Mesenchymal stem cell (in vitro differentiated cells and primary cell): ENCODE data around the gene SDSL.

ENCODE experiments used
- DNase-seq: peaks from one replicate; pipeline ENCODE4 v3.0.0-alpha.2; 2013
- H2AFZ ChIP-seq: one replicate; pipeline ENCODE4 v1.6.1; 2013; ENCODE audit warnings: low read depth, mild to moderate bottlenecking, control low read depth, inconsistent platforms, low read length, moderate library complexity
- H2AK5ac ChIP-seq: 2 replicates; pipeline ENCODE4 v1.6.1; 2013; ENCODE audit warnings: low read length, moderate library complexity, mild to moderate bottlenecking, inconsistent platforms; ENCODE audit not compliant: severe bottlenecking
- H2BK120ac ChIP-seq: one replicate; pipeline ENCODE4 v1.6.1; 2013; ENCODE audit warnings: low read depth, mild to moderate bottlenecking, inconsistent platforms, low read length, moderate library complexity
- H2BK12ac ChIP-seq, 2 experiments: one replicate each; pipeline ENCODE4 v1.6.1; 2013; ENCODE audit warnings: inconsistent platforms in 2 of 2, low read length in 2 of 2, mild to moderate bottlenecking in 2 of 2, moderate library complexity in 2 of 2, control low read depth in 1 of 2
- H2BK15ac ChIP-seq: one replicate; pipeline ENCODE4 v1.6.1; 2013; ENCODE audit warnings: mild to moderate bottlenecking, low read depth, inconsistent platforms; ENCODE audit not compliant: poor library complexity, severe bottlenecking
- H2BK5ac ChIP-seq: 2 replicates; pipeline ENCODE4 v1.6.1; 2013; ENCODE audit warnings: low read depth, mild to moderate bottlenecking, low read length, control low read depth, inconsistent platforms; ENCODE audit not compliant: poor library complexity, severe bottlenecking
- H3K14ac ChIP-seq, 2 experiments: one replicate each; pipeline ENCODE4 v1.6.1; 2013; ENCODE audit warnings: inconsistent platforms in 2 of 2, low read length in 2 of 2, control low read depth in 1 of 2, mild to moderate bottlenecking in 1 of 2, moderate library complexity in 1 of 2
- H3K18ac ChIP-seq, 2 experiments: one replicate each; pipeline ENCODE4 v1.6.1; 2013; ENCODE audit warnings: inconsistent platforms in 2 of 2, low read length in 2 of 2, control low read depth in 1 of 2, low read depth in 1 of 2, mild to moderate bottlenecking in 1 of 2
- H3K23ac ChIP-seq, 2 experiments: one replicate each; pipeline ENCODE4 v1.6.1; 2013; ENCODE audit warnings: inconsistent platforms in 2 of 2, low read length in 2 of 2, mild to moderate bottlenecking in 2 of 2, moderate library complexity in 2 of 2, control low read depth in 1 of 2
- H3K27ac ChIP-seq: 2 replicates; pipeline ENCODE4 v1.5.1; 2013; ENCODE audit warnings: mild to moderate bottlenecking, moderate library complexity, low read length, control low read depth, inconsistent platforms; ENCODE audit not compliant: poor library complexity, severe bottlenecking
- H3K27me3 ChIP-seq, 2 experiments: 2 replicates each; pipeline versions ENCODE4 v1.6.1 to v1.7.0; 2013; ENCODE audit warnings: low read length in 2 of 2, mild to moderate bottlenecking in 2 of 2, moderate library complexity in 2 of 2, control low read depth in 1 of 2, inconsistent platforms in 1 of 2; ENCODE audit not compliant: control insufficient read depth in 1 of 2, insufficient read depth in 1 of 2
- H3K36me3 ChIP-seq, 2 experiments: 2 replicates each; pipeline versions ENCODE4 v1.6.1 to v1.7.0; 2013; ENCODE audit warnings: low read length in 2 of 2, control low read depth in 1 of 2, inconsistent platforms in 1 of 2, low read depth in 1 of 2, mild to moderate bottlenecking in 1 of 2; ENCODE audit not compliant: insufficient read depth in 2 of 2, control insufficient read depth in 1 of 2
- H3K4ac ChIP-seq, 2 experiments: one replicate each; pipeline ENCODE4 v1.6.1; 2013; ENCODE audit warnings: inconsistent platforms in 2 of 2, low read length in 2 of 2, mild to moderate bottlenecking in 2 of 2, moderate library complexity in 2 of 2, control low read depth in 1 of 2, low read depth in 1 of 2
- H3K4me1 ChIP-seq: 2 replicates; pipeline ENCODE4 v1.6.1; 2013; ENCODE audit warnings: low read depth, low read length, control low read depth; ENCODE audit not compliant: control insufficient read depth, insufficient read depth
- H3K4me2 ChIP-seq: 2 replicates; pipeline ENCODE4 v1.6.1; 2013; ENCODE audit warnings: low read length, mild to moderate bottlenecking, inconsistent platforms; ENCODE audit not compliant: poor library complexity, severe bottlenecking
- H3K4me3 ChIP-seq, 2 experiments: 2 replicates each; pipeline versions ENCODE4 v1.5.1 to v1.7.0; 2013; ENCODE audit warnings: low read length in 2 of 2, mild to moderate bottlenecking in 2 of 2, control low read depth in 1 of 2, low read depth in 1 of 2; ENCODE audit not compliant: insufficient read depth in 1 of 2
- H3K79me1 ChIP-seq: replicated peaks from 2 replicates; pipeline ENCODE4 v1.6.1; 2013; ENCODE audit warnings: mild to moderate bottlenecking, control low read depth, low read length, inconsistent platforms; ENCODE audit not compliant: poor library complexity, severe bottlenecking
- H3K9ac ChIP-seq: 2 replicates; pipeline ENCODE4 v1.7.0; 2013; ENCODE audit warnings: mild to moderate bottlenecking, low read length, moderate library complexity
- H3K9me3 ChIP-seq: 2 replicates; pipeline ENCODE4 v1.7.0; 2013; ENCODE audit warnings: mild to moderate bottlenecking, low read length; ENCODE audit not compliant: control insufficient read depth
- H4K8ac ChIP-seq: one replicate; pipeline ENCODE4 v1.6.1; 2013; ENCODE audit warnings: inconsistent platforms, mild to moderate bottlenecking, low read length, moderate library complexity
- H4K91ac ChIP-seq: one replicate; pipeline ENCODE4 v1.6.1; 2013; ENCODE audit warnings: mild to moderate bottlenecking, low read length, inconsistent platforms
- WGBS: methylation state at CpG from one replicate; pipeline ENCODE4 v1.1.7; 2013; ENCODE audit warnings: mixed read lengths; 5-methylcytosine and 5-hydroxymethylcytosine counted together

SDSL gene

GRCh38 chr12:113432986-113433385, 10.8 kb downstream of the SDSL start:
- Histone ChIP-seq H3K36me3 (no peaks in the 10 kb centered on the region), H3K23ac (no peak overlapping the region), H3K4me3 (no peak overlapping the region), H3K14ac (no peak overlapping the region), H3K9ac (no peak overlapping the region), H3K4me1 (peaks cover 4% of the 10 kb centered on the region), H3K4me2 (no peak overlapping the region), H3K79me1 (no peaks in the 10 kb centered on the region), H2BK5ac (no peak overlapping the region), H4K8ac (no peak overlapping the region), H2BK120ac (no peak overlapping the region), H2BK12ac (no peak overlapping the region), H3K9me3 (peaks cover 4% of the 10 kb centered on the region), H2BK15ac (no peak overlapping the region), H2AFZ (no peak overlapping the region), H2AK5ac (no peak overlapping the region), H3K27ac (no peak overlapping the region), H3K27me3 (peaks cover 5 to 7% of the 10 kb centered on the region in 2 experiments), H4K91ac (no peak overlapping the region), H3K18ac (no peak overlapping the region), H3K4ac (no peak overlapping the region)
- no peak for DNase-seq

DNA sequence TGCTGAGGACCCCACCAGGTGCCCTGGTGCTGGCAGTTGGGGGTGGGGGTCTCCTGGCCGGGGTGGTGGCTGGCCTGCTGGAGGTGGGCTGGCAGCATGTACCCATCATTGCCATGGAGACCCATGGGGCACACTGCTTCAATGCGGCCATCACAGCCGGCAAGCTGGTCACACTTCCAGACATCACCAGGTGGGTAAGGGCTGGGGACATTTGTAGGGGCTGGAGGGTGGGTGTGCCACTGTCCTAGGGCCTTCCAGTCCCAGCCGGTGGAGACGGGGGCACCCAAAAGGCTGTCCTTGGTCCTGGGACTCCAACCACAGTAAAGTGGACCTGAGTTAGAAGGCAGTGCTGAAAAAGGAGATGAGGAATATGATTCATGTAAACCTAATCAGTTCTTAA, 13.2 kb downstream of the SDSL start:
- DNase-seq: no peak

GRCh38 chr12:113436586-113436985, 14.4 kb downstream of the SDSL start:
- no peak overlapping the region for H3K23ac ChIP-seq
- no peak overlapping the region for H3K4me3 ChIP-seq
- no peak for DNase-seq
- H2AK5ac ChIP-seq: no peak overlapping the region
- no peak overlapping the region for H2BK5ac ChIP-seq
- WGBS: 85% methylated on average over 5 of the region's 6 CpGs
- H3K79me1 ChIP-seq: no peaks in the 10 kb centered on the region
- H3K4me2 ChIP-seq: no peak overlapping the region
- H2BK120ac ChIP-seq: no peak overlapping the region
- H3K18ac ChIP-seq: no peak overlapping the region
- no peak overlapping the region for H2BK12ac ChIP-seq
- H3K9ac ChIP-seq: no peak overlapping the region
- H3K4me1 ChIP-seq: peaks cover 4% of the 10 kb centered on the region
- peaks cover 37 to 38% of the 10 kb centered on the region in 2 experiments for H3K27me3 ChIP-seq
- no peak overlapping the region for H2AFZ ChIP-seq
- no peak overlapping the region for H3K4ac ChIP-seq
- no peak overlapping the region for H2BK15ac ChIP-seq
- no peaks in the 10 kb centered on the region for H3K36me3 ChIP-seq
- no peak overlapping the region for H4K8ac ChIP-seq
- H4K91ac ChIP-seq: no peak overlapping the region
- no peak overlapping the region for H3K14ac ChIP-seq
- no peak overlapping the region for H3K27ac ChIP-seq
- no peaks in the 10 kb centered on the region for H3K9me3 ChIP-seq

More for the DNA sequence above, 13.2 kb downstream of the SDSL start:
- Histone ChIP-seq H4K91ac (no peak overlapping the region), H2BK15ac (no peak overlapping the region), H3K79me1 (no peaks in the 10 kb centered on the region), H2BK5ac (no peak overlapping the region), H3K4ac (no peak overlapping the region), H2BK120ac (no peak overlapping the region), H3K9ac (no peak overlapping the region), H3K4me3 (no peak overlapping the region), H3K27ac (no peak overlapping the region), H2AFZ (no peak overlapping the region), H3K27me3 (peaks cover 25 to 26% of the 10 kb centered on the region in 2 experiments), H3K14ac (no peak overlapping the region), H2BK12ac (no peak overlapping the region), H3K36me3 (no peaks in the 10 kb centered on the region), H3K18ac (no peak overlapping the region), H3K9me3 (peaks cover under 1% of the 10 kb centered on the region), H2AK5ac (no peak overlapping the region), H3K23ac (no peak overlapping the region), H3K4me1 (peaks cover 4% of the 10 kb centered on the region), H4K8ac (no peak overlapping the region), H3K4me2 (no peak overlapping the region)
- WGBS: 89% methylated on average over 5 of the region's 5 CpGs

DNA sequence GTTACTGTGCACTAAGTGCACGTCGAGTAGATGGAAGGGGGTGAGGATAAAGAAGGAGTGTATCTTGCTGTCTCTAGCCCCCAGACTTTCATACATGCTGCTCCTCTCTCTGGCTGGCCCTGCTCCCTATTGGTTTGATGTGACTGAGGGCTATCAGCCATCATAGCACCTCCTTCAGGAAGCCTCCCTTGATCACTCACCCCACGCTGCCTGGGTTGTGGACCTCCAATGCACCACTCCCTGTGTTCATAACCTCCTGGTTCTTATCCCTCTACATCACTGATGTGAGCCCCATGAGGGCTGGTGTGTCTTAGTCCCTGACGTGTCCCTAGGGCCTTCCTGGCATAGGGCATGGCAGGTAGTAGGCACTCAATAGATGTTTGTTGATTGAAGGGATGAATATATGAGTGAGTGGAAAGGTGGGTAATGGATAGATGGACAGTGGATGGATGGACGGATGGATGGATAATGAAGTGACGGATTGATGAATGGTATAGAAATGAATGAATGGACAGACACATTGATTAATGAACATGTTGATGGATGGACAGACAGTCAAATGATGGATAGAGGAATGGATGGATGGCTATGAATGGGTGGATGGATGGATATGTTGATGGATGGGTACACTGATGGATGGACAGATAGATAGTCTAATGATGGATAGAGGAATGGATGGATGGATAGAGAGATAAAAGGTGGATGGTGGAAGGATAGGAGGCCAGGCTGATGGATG, 15.0 kb downstream of the SDSL start:
- no peak overlapping the region for H3K4me3 ChIP-seq
- H3K4me2 ChIP-seq: no peak overlapping the region
- no peak overlapping the region for H3K4ac ChIP-seq
- no peaks in the 10 kb centered on the region for H3K79me1 ChIP-seq
- no peak overlapping the region for H4K8ac ChIP-seq
- no peak for DNase-seq
- no peak overlapping the region for H4K91ac ChIP-seq
- no peaks in the 10 kb centered on the region for H3K9me3 ChIP-seq
- H3K27me3 ChIP-seq: peaks cover 43 to 44% of the 10 kb centered on the region in 2 experiments
- WGBS: 87% methylated on average over 4 of the region's 6 CpGs
- no peak overlapping the region for H2BK120ac ChIP-seq
- no peak overlapping the region for H3K9ac ChIP-seq
- H3K4me1 ChIP-seq: peaks cover 4% of the 10 kb centered on the region
- no peak overlapping the region for H2BK15ac ChIP-seq
- H2AK5ac ChIP-seq: no peak overlapping the region
- H2BK5ac ChIP-seq: no peak overlapping the region
- H3K27ac ChIP-seq: no peak overlapping the region
- H2BK12ac ChIP-seq: no peak overlapping the region
- H3K36me3 ChIP-seq: no peaks in the 10 kb centered on the region
- no peak overlapping the region for H2AFZ ChIP-seq
- H3K18ac ChIP-seq: no peak overlapping the region
- no peak overlapping the region for H3K23ac ChIP-seq
- no peak overlapping the region for H3K14ac ChIP-seq
